Body of pancreas (tissue), 4 donors: Measurements from ENCODE around the gene MALT1.

Experiments used
- CTCF ChIP-seq, 7 experiments: fragments of 450-650 bp in 4 of 7; fragments of 200-600 bp in 3 of 7; sonication (generic) in 3 of 7; IDR thresholded peaks; one replicate each; pipeline ENCODE4 v1.5.1; 2016 to 2019; ENCODE audit warnings: antibody characterized with exemption in 7 of 7
- POLR2A ChIP-seq, 3 donors: fragments of 450-650 bp; IDR thresholded peaks; one replicate each; pipeline ENCODE4 v1.6.1; 2016; ENCODE audit warnings: antibody characterized with exemption in 3 of 3, mild to moderate bottlenecking in 2 of 3

GRCh38 chr18:58803978-58804377 lies 132.7 kb downstream of the MALT1 start:
- no peak for TF ChIP-seq CTCF (IDR thresholded peaks at IDR 0.05)
- TF ChIP-seq POLR2A (IDR thresholded peaks at IDR 0.05), result no peak
